KOPT-K1 (cell line): ENCODE results near the gene ISG20L2.
"Not testable (repeated sequence)": the region's sequence is repeated elsewhere in the genome, so short reads cannot be mapped to it uniquely, and the experiment has no call there.

Experiments used
- H3K27ac ChIP-seq: fragments of 200-600 bp; sonication (generic); 2 replicates; pipeline ENCODE4 v1.5.1; 2016; ENCODE audit warnings: antibody characterized with exemption, mild to moderate bottlenecking, low read depth, low read length; ENCODE audit not compliant: poor library complexity, severe bottlenecking
- H3K36me3 ChIP-seq: fragments of 200-600 bp; sonication (generic); 2 replicates; pipeline ENCODE4 v1.5.1; 2017; ENCODE audit warnings: antibody characterized with exemption, mild to moderate bottlenecking, low read length, moderate library complexity; ENCODE audit not compliant: insufficient read depth
- H3K9me3 ChIP-seq: fragments of 200-600 bp; sonication (generic); 2 replicates; pipeline ENCODE4 v1.5.1; 2017; ENCODE audit warnings: antibody characterized with exemption, low read length, mild to moderate bottlenecking; ENCODE audit not compliant: insufficient read depth, poor library complexity, severe bottlenecking

Gene ISG20L2

DNA sequence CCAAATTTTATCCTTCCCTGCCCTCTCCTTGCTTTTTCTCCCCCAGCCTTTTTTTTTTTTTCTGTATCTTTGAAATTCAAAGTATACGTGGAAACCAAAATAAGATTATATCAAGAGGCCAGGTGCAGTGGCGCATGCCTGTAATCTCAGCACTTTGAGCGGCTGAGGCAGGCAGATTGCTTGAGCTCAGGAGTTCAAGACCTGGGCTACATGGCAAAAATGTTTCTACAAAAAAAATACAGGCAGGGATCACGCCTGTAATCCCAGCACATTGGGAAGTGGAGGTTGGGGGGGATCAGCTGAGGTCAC, 32.2 kb upstream of the ISG20L2 start:
- Histone ChIP-seq H3K27ac (no peak overlapping the region), H3K36me3 (no peaks in the 10 kb centered on the region), H3K9me3 (no peaks in the 10 kb centered on the region)

DNA sequence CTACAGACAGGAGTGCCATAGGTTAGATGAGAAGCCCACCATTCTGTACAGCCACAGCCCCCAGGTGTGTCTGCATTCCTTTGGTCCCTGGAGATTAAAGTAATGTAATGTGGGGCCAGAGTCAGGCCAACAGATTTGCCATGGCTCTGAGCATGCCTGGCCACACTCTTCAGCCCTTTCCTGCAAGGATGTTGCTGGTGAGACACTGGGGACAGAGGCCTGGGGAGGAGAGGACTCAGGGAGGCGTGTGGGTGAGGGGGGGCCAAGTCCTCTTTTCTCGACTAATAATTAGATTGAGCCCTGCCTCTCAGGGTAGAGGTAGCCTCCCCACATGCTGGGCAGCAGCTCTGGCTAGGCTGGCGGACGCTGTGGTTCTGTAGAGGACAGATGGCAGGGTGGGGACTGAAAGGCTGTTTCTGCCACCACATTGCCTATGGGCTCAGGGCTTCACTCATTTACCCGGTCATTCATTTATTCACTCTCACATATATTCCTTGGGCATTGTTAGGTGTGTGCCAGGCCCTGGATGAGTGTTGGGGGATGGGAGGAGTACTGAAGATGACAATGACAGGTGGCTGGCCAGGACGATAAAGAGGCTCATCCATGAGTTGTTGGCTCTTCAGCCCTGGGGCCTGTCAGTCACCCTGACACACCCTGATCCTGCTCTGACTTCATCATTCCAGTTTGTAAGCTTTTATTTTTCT, 31.7 kb upstream of the ISG20L2 start:
- H3K36me3 ChIP-seq, result no peaks in the 10 kb centered on the region
- no peak overlapping the region for H3K27ac ChIP-seq
- H3K9me3 ChIP-seq, result no peaks in the 10 kb centered on the region

DNA sequence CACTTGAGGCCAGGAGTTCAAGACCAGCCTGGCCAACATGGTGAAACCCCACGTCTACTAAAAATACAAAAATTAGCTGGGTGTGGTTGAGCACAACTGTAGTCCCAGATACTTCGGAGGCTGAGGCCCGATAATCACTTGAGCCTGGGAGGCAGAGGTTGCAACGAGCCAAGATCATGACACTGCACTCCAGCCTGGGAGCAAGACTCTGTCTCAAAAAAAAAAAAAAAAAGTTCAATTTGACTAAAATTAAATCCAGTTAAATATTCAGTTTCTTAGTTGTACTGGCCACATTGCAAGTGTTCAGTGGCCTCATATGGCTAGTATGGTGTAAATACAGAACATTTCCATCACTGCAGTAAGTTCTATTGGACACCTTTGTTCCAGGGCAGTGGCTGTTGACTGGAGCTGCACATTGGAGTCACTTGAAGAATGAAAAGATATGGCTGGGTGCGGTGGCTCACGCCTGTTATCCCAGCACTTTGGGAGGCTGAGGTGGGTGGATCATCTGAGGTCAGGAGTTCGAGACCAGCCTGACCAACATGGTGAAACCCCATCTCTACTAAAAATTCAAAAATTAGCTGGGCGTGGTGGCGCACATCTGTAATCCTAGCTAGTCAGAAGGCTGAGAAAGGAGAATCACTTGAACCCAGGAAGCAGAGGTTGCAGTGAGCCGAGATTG, 29.1 kb upstream of the ISG20L2 start:
- not testable (repeated sequence) for H3K36me3 ChIP-seq, H3K9me3 ChIP-seq, H3K27ac ChIP-seq

DNA sequence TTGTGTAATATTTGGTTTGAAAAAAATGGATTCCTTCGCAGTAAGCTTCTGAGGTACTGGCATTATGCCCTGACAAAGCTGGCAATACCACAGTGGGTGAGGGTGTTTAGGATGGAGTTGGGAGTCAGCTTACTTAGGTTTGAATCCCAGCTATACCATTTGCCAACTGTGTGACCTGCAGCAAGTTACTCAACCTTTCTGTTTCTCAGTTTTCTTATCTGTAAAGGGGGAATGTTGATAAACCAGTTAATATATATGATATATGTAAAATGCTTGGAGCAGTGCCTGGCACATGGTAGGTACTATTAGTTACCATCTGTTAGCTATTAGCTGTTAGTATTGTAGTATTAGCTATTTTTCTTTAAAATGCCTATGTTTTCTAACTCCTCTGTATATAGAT, 27.8 kb upstream of the ISG20L2 start:
- H3K27ac ChIP-seq, result no peak overlapping the region
- no peaks in the 10 kb centered on the region for H3K36me3 ChIP-seq
- H3K9me3 ChIP-seq, result no peaks in the 10 kb centered on the region

DNA sequence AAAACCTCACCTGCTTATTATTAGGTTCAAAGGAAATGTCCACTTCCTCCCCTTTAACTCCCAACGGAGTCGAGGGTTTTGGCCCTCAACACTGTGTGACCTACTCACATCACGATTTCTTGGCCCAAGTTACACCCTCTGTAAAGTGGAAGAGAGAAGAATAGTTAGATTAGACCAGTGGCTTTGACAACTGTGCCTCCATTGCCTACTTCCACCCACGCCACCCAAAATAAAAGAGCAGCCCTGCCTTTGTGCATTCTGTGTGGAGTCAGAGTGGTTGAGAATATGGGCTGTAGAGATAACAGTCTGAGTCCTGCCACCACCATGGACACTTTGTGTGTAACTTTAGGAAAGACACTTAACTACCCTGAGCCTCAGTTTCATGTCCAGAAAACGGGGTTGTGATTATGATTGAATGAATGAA, 27.0 kb upstream of the ISG20L2 start:
- Histone ChIP-seq H3K27ac (no peak overlapping the region), H3K36me3 (no peaks in the 10 kb centered on the region), H3K9me3 (no peaks in the 10 kb centered on the region)

DNA sequence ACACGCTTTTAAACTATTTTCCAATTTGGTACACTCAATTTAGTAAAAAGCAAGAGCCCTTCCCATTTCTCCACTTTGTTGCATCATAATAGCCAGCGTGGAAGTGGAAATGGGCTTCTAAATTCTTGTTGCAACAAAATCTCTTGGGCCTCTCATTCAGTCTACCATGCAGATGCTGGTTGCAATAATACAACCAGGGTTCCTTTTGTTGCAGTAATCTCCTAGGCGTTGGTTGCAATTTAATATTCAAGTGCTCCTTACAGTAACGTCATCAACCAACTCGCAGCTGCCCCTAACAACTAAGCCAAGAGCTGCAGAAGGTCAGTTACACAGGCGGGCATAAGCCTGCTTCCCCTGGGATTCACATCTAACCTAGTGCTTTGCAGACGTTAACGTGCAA, 25.7 kb upstream of the ISG20L2 start:
- no peaks in the 10 kb centered on the region; the same call in 1 of the 2 replicates for H3K36me3 ChIP-seq
- H3K9me3 ChIP-seq, result no peaks in the 10 kb centered on the region
- H3K27ac ChIP-seq, result no peak overlapping the region

DNA sequence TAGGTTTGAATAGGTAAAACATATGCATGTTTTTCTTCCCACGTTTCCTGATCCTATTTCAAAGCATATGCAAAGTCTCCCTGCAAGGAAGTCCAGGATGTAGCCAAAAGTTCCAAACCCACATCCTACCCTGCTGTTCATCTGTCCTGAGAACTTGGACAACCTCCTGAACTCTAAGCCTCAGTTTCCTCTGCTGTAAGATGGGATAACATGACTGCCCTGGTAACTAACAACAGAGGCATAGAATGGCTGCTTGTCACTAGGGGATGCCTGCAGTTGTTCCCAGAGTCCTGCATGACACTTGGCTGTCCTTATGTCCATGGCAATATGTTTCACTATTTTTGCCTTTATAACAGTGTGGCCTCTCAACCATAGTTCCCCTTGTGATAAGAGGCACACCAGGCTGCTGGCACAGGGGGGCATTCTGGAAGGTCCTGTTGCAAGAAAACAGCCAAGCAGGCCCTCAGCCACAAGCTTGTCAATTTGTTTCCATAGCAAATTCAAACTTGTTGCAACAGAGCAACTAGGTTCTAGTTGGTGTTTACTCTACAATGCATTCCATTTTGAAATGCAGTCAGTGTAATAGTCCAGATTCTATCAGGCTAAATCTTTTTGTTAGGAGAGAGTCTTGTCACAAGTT, 24.4 kb upstream of the ISG20L2 start:
- Histone ChIP-seq H3K36me3 (no peaks in the 10 kb centered on the region; the same call in 1 of the 2 replicates), H3K27ac (peak overlapping the region; percentile 98), H3K9me3 (no peaks in the 10 kb centered on the region)

DNA sequence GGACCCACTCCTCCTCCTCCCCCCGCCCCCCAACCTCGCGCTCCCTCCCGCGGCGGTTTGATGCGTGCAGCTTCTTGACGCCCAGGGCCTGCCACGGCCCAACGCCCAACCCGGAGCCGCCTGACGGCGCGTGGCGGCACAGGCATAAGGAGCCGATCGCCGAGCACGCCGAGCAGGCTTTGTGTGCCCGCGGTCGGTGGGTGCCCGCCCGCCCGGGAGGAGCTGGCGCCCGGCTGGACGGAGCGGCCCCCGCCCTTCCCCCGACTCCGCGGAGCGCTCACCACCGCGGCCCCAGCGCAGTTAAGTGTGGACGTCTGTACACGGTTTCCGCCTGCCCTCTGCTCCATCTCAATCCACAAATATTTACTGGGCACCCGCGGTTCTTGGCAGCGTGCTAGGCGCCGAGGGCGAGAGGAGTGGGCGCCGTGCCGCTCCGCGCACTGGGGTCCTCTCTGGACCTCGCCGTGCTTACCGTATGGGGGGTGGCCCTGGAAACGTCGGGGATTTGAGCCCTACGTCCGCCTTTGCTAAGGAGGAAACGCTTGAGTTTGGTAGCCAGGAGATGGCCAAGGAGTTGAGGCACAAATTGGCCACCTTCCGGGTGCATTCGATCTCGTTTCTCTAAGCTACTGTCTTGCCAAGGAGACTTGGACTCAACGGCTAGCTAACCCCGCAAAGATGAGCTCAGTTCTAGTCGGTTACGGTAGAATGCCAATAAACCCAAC, 23.4 kb upstream of the ISG20L2 start:
- peak overlapping the region; percentile 98 for H3K27ac ChIP-seq
- H3K9me3 ChIP-seq, result no peaks in the 10 kb centered on the region
- H3K36me3 ChIP-seq, result no peaks in the 10 kb centered on the region; the same call in 1 of the 2 replicates

DNA sequence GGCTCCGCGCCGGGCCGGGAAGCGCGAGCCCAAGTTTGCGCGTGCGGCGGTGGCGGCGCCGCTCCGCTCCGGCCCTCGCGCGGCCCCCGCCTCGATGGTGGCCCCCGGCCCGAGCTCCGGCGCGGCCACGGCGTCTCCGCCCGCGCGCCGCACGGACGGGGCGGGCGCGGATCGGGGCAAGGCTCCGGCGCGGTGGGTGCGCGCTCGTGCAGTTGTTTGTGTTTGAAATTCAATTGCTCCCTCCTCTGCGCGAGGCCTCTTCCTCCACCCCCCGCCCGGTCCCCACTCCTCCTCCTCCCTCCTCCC, 22.8 kb upstream of the ISG20L2 start, which contains the start of gene HDGF:
Gene HDGF (minus strand): TSS at position 225 of the 306 bp plus-strand sequence. CDS start 246 bp downstream, outside the sequence.
- no peaks in the 10 kb centered on the region; the same call in 1 of the 2 replicates for H3K36me3 ChIP-seq
- no peaks in the 10 kb centered on the region for H3K9me3 ChIP-seq
- peak within 1 kb of the TSS; percentile 98 for H3K27ac ChIP-seq

DNA sequence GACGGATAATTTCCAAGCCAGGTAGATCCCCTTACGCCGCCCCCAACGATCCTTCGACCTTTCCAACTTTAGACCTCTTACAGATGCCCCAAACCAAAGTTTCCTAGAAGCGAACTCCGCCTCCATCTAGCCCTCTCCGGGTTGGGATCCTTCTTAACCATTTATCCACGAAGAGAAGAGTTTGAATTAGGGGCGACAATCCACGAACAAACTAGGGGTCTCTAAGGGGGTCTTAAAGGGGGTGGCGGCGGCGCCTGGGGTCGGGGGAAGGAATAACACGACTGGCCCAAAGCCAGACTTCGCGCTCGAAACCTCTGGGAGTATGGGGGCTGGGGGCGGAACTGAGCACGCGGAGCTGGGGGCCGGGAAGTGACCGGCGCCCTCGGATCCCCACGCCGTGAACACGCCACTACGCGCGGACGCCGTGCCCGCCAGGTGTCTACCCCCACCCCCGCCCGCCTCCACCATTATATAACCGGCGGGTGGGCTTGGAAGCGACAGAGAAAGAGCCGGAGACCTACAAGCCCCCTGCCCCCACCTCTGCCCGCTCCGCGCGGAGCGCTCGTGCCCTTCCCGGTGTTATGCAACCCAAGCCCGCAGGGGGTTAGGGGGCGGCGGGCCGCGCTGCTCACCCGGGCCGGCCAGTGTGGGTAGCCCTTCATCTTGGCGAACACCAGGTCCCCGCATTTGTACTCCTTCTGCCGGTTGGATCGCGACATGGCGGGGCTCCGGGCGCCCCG, 22.3 kb upstream of the ISG20L2 start:
- no peaks in the 10 kb centered on the region for H3K9me3 ChIP-seq
- H3K36me3 ChIP-seq, result peaks cover 4% of the 10 kb centered on the region
- peak overlapping the region; percentile 98 for H3K27ac ChIP-seq

DNA sequence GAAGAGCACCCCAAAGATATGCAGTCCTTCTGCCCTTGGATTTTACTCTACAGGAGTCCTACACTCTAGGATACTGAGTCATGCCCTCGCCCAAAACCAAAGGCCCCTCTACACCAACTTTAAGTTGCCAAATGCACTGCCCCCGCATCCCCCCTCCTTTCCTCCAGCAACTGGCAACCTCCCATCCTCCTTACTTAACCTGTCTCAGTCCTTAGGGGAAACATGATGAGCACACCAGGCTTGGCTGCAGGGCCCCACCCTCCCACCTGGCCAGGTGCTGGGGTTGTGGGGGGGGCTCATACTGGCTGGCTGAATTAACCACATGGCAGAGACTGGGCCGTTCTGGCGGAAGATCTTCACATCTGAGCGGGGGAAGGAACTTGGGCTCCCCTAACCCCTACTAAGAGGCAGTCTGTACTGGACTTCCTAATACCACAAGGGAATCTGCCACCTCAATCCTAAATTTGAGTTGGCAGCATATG, 21.7 kb upstream of the ISG20L2 start:
- peak overlapping the region; percentile 98 for H3K27ac ChIP-seq
- peaks cover 11% of the 10 kb centered on the region for H3K36me3 ChIP-seq
- H3K9me3 ChIP-seq, result no peaks in the 10 kb centered on the region

DNA sequence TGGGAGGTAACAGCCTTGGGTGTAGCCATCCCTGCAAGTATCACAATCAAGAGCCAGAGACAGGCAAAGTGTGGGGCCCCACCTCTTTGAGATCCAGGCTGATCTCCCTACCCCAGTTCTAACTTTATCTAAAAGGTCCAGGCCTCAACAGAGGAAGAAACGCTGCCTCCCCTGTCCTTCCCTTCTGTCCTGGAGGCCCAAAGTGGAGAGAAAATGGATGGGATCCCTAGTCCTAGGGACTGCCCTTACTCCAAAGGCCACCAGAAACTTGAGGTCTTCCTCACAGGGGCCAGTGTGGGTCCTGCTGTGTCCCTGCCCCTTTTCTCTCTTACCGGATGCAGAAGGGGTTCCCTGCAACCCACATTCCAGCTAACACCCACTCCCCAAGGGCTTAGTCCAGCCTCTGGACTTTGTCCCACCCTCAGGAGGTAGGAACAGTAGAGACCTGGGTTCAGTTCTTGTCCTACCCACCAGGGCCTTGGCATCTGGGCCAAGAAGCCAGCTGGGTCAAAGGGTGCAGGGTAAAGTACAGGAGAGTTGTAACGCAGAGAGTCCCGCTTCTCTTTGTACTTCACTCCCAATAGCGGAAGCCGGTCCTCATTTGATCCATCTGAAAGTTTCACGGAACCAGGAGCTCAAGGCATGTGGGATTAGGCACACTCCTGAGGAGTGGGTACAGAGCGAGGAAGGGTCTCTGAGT, 21.0 kb upstream of the ISG20L2 start:
- H3K36me3 ChIP-seq, result peaks cover 17% of the 10 kb centered on the region
- H3K9me3 ChIP-seq, result no peaks in the 10 kb centered on the region
- peak overlapping the region; percentile 98 for H3K27ac ChIP-seq

DNA sequence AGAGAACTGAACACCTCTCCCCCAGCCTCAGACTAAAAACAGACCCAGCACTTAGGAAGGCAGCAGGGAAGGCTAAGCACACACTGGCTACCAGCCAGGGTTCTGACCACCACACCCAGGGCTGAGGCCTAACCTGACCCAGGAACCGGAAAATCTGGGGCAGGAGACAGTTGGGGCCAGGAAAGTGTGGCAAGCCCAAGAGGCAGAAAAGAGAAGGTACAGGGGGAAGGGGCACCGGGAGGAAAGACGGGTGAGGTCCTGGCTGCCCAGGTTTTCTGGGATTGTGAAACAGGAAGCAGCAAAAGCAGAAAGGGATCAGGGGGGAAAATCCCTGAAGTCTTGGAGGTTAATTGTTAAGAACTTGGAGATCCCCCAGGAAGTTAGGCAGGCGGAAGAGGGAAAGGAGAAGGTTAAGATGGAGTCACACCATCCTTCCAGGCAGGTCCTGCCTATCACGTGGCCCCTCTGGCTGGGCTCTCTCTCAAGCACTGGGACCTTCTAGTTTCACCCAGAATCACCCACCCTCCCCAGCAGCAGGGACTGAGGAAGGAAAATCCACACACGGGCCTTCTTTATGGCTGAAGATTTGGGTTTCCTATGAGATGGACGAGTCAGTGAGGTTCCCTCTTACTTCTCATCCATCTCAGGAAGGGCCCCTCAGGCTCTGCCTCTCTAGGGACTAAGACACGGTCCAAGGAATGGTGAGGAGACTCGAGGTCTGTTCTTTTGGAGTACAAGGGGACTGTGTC, 20.3 kb upstream of the ISG20L2 start:
- no peaks in the 10 kb centered on the region for H3K9me3 ChIP-seq
- peak overlapping the region; percentile 98 for H3K27ac ChIP-seq
- peaks cover 24% of the 10 kb centered on the region for H3K36me3 ChIP-seq
